ENCODE data around the gene NALCN. TPM values are rescaled to one million over a fixed set of nuclear protein-coding genes. Genes with fewer than 3 reads are reported as not detected.

Gene NALCN
- total and polyA plus RNA-seq, 2 experiments from 2014 or later = 0.50 to 0.87 TPM

GRCh38 chr13:101401196-101401595 is 15.1 kb downstream of the NALCN start:
- Mint-ChIP-seq H3K36me3 (ENCODE audit: low read depth) (no peaks in the 10 kb centered on the region), H3K4me1 (peaks cover 16% of the 10 kb centered on the region), H3K9me3 (no peaks in the 10 kb centered on the region), H3K27ac (no peak overlapping the region), H3K4me3 (no peak overlapping the region), H3K27me3 (ENCODE audit: insufficient read depth, low read depth, poor library complexity) (no peaks in the 10 kb centered on the region)
- H3K4me1 ChIP-seq (ENCODE audit: insufficient read depth) = peaks cover 14% of the 10 kb centered on the region
- no peak for ATAC-seq
- TF ChIP-seq POLR2AphosphoS5 (IDR thresholded peaks at IDR 0.05; ENCODE audit: low read depth) = no peak
- TF ChIP-seq CTCF (conservative IDR thresholded peaks at IDR 0.05; ENCODE audit: low read depth in 2 of 2) = no peak
- no peak for TF ChIP-seq ZNF114 (CRISPR knock-in tag; IDR thresholded peaks at IDR 0.05)
- TF ChIP-seq JUNB (IDR thresholded peaks at IDR 0.05; ENCODE audit: unreplicated experiment) = no peak
- H3K36me3 ChIP-seq (ENCODE audit: insufficient read depth) = no peaks in the 10 kb centered on the region
- no peaks in the 10 kb centered on the region for H3K27me3 ChIP-seq (ENCODE audit: insufficient read depth)
- H3K9me2 ChIP-seq (ENCODE audit: insufficient read depth) = no peaks in the 10 kb centered on the region
- H3K79me2 ChIP-seq (replicated peaks; ENCODE audit: insufficient read depth) = no peaks in the 10 kb centered on the region
- no peaks in the 10 kb centered on the region for H4K20me1 ChIP-seq (replicated peaks; ENCODE audit: insufficient read depth)
- no peak overlapping the region for H2AFZ ChIP-seq
- H3F3A ChIP-seq (replicated peaks; ENCODE audit: low read depth) = no peaks in the 10 kb centered on the region
- no peak overlapping the region for H3K27ac ChIP-seq (ENCODE audit: low read depth)
- H3K4me3 ChIP-seq = no peak overlapping the region
- H3K4me2 ChIP-seq = no peak overlapping the region
- DNase-seq (ENCODE audit: low spot score) = no peak

DNA sequence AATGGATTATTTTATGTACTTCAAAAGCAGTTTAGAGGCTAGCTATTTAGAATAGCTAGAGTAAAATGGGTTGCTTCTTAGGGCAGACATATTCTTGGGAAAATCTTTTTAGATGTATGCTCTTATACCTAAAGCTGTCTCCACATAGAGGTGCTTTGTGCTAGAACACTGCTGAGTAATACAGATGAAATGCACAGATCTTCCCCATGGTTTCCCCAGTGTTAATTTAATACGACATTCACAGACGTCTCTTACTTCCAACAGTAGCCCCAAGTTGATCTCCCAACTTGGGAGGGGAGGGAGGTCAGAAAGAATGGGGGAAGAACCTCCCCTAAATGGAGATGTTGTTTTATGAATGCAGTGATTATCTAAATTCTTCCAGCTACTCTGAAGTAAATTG is 16.9 kb downstream of the NALCN start:
- Mint-ChIP-seq H3K4me3 (no peak overlapping the region), H3K9me3 (no peaks in the 10 kb centered on the region), H3K36me3 (ENCODE audit: low read depth) (no peaks in the 10 kb centered on the region), H3K4me1 (peaks cover 4% of the 10 kb centered on the region), H3K27me3 (ENCODE audit: insufficient read depth, low read depth, poor library complexity) (no peaks in the 10 kb centered on the region), H3K27ac (no peak overlapping the region)
- Histone ChIP-seq H3K36me3 (ENCODE audit: insufficient read depth) (no peaks in the 10 kb centered on the region), H3K4me2 (no peak overlapping the region), H2AFZ (0 out of 2 replicates have a peak overlapping the region, but pooled peaks have one; percentile 23), H3K4me3 (no peak overlapping the region), H3F3A (replicated peaks; ENCODE audit: low read depth) (no peaks in the 10 kb centered on the region), H3K9me2 (ENCODE audit: insufficient read depth) (no peaks in the 10 kb centered on the region), H3K27ac (ENCODE audit: low read depth) (no peak overlapping the region), H4K20me1 (replicated peaks; ENCODE audit: insufficient read depth) (no peaks in the 10 kb centered on the region), H3K27me3 (ENCODE audit: insufficient read depth) (no peaks in the 10 kb centered on the region), H3K79me2 (replicated peaks; ENCODE audit: insufficient read depth) (no peaks in the 10 kb centered on the region), H3K4me1 (ENCODE audit: insufficient read depth) (peaks cover under 1% of the 10 kb centered on the region; the same call in 1 of the 2 replicates)
- DNase-seq (ENCODE audit: low spot score) = no peak
- ATAC-seq = no peak
- TF ChIP-seq POLR2AphosphoS5 (IDR thresholded peaks at IDR 0.05; ENCODE audit: low read depth) (no peak), REST (IDR thresholded peaks at IDR 0.05; ENCODE audit: unreplicated experiment) (no peak), ZNF331 (CRISPR knock-in tag; IDR thresholded peaks at IDR 0.05; ENCODE audit: low read depth) (no peak), EZH2 (IDR thresholded peaks at IDR 0.05; ENCODE audit: low read depth, unreplicated experiment) (no peak), ZNF114 (CRISPR knock-in tag; IDR thresholded peaks at IDR 0.05) (no peak), CTCF (conservative IDR thresholded peaks at IDR 0.05; ENCODE audit: low read depth in 2 of 2) (no peak), STAT1 (IDR thresholded peaks at IDR 0.05; ENCODE audit: unreplicated experiment) (no peak), JUNB (IDR thresholded peaks at IDR 0.05; ENCODE audit: unreplicated experiment) (no peak), CREB1 (CRISPR knock-in tag; IDR thresholded peaks at IDR 0.05; ENCODE audit: low read depth) (no peak)
